Epidermal melanocyte (primary cell): ENCODE measurements around the gene PITX1.

Experiments
- DNase-seq: peaks from one replicate; pipeline ENCODE4 v3.0.0; 2011; ENCODE audit warnings: low spot score; ENCODE audit not compliant: insufficient read length

The PITX1 gene

DNA sequence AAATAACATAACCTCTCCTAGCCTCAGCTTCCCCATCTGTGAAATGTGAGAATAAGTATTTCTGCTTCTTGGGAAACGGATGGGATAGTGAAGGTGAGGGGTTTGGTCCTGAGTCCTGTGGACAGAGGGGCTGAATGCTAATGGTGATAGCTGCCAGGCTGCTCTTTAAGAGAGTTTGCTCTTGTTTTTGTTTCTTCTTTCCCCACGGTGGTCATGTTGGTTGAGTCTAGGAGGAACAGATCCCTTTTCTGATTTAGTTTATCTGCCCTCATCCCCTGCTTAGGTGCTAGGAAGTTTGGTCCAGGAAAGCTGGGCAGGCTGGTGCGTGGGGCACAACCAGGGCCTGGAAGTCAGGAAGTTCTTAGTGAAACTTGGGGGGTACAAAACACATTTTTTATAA, 7.7 kb upstream of the PITX1 start:
- no peak for DNase-seq

DNA sequence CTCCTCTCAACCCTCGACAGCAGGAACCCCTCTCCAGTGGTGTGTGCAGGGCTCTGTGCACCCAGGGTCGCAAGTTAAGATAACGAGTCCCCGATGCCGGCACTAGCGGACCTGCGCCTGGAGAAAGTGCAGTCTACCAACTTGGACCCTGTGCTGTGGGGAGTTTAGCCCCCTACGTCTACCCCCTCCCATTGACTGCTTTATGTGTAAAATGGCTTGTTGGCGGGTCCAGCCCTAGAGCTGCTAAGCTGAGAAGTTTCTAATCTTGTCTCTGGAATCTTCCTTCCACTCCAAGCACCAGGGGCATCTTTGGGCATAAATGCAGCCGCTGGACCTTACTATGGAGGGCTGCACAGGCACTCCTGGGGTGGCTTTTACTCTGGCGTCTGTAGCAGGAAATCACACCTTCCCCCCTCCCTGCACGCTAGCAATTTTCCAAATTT, 7.1 kb upstream of the PITX1 start:
- DNase-seq: no peak

DNA sequence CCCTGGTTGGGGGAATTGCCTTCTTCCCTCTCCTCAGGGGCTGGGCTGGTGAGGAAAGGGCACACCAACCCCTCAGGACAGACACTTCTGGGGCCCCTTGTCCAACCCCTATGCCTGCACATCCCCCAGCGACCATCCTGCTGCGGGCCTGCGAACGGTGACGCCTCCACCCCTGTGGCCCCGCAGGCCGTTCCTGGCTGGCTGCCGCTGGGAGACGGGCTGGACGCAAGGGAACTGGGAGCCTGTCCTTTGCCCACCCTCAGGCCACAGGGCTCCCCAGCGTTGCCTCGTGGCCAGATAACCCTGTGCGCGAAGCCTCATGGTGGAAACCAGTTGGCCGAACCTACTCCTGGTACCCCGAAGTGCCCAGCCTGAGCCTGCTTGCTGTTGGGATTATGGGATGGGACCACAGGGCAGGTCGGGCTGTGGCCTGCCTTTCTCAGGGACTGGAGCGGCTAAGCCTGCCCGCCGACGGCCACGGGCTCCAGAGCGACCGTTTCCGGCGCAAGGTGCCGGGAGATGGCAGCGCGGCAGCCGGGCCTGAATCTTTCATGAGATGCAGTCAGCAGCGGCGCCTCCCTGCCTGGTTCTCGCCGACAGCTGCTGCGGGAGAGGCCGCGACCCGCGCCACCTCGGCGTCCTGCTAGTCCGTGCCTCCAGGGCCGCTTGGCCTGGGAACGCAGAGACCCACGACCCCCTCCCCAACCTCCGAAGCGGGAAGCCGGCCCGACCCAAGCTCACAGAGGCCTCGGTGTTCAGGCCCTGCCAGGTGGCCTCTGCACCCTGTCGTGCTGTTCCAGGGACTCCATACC, 6.5 kb upstream of the PITX1 start:
- DNase-seq: no peak

DNA sequence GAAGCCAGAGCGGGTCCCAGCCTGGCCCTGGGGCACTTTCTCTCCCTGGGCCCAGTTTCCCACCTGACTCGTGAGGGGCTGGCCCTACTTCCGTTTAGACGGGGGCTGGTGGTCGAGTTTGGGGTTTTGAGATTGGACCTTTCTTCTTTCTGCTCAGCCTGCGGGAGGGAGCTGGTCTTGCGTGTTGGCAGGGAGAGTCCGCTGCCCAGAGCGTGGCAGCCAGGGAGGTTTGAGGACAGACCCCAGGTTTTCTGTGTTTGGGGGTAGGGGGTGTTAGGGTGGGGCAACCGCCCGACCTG, 6.0 kb upstream of the PITX1 start:
- no peak for DNase-seq

DNA sequence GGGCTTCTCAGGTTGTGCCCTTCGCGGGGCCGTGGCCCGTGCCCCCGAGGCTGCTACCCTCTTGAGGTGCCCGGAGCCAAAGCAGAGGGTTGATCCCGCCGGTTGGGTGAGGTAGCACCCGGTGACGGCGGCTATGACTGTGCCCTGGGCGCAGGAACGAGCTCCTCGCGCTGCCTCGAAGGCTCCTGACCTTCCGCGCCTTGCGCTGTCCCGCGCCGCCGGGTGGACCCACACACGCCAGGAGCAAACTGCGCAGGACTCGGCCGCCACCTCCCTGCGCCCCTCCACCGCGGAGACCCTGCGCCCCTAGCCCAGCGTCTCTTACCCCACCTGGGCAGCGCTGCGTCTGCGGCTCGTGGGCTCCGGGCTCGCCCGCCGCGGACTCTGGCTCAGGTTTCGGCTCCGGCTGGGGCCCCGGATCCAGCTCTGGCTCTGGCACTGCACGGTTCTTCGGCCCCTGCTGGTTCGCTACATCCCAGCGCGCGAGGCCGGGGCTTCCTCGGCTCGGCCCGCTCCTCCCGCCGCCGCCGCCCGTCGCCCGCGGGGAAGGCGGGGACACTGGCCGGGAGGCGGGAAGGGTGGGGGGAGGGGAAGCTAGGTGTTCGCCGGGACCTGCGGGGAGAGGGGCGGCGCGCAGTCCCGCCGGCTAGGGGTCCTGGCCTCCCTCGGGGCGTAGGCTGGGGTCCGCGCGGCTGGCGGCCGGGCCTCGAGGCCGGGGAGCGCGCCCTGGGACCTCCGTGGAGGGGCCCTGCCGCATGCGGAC, 5.4 kb upstream of the PITX1 start:
- no peak for DNase-seq

DNA sequence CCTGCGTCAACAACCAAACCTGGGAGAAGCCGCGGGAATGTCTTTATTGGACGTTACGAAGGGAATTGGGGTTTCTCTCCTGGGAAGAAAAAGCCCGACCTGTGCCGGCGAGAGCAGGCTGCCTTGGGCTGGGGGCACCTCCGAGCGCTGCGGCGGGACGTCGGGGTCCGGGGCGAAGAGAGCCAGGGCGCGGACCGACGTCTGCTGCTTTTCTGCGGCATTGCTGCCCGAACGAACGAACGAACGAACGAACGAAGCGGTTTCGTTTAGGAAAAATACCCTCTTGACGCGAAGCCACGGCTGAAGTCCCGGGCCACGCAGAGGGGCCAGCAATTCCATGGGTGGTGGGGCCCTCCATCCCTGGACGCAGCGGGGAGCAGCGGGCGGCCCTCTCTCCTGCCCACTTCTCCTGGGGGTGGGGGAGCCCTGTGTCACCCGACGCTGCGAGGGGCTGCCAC, 4.8 kb upstream of the PITX1 start:
- no peak for DNase-seq

DNA sequence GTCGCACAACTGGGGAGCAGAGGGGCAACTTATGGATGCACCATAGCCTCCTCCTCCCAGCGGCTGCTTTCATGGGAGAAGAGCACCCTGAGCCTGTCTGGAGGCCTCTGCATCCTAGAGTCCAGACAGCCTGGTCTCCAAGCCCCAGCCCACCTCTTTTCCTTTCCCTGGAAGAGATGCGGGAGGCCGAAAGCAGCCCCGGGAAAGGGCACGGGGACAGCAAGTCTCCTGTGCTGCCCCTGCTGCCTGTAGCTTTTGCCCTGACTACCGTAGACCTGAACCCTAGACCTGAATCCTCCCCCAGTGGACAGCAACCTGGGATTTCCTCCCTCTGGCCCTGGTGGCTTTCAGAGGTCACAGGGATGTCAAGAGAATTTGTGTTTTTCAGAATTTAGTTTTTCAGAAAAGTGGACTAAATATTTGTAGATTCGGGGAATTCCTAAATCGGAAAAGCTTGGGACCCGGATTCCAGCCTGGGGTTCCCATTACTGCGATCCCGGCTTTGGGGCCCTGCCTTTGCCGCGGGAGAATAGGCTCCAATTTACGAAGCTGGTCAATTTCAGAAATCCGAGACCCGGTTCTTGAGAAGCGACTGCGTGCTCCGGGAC, 4.3 kb upstream of the PITX1 start:
- DNase-seq: no peak

DNA sequence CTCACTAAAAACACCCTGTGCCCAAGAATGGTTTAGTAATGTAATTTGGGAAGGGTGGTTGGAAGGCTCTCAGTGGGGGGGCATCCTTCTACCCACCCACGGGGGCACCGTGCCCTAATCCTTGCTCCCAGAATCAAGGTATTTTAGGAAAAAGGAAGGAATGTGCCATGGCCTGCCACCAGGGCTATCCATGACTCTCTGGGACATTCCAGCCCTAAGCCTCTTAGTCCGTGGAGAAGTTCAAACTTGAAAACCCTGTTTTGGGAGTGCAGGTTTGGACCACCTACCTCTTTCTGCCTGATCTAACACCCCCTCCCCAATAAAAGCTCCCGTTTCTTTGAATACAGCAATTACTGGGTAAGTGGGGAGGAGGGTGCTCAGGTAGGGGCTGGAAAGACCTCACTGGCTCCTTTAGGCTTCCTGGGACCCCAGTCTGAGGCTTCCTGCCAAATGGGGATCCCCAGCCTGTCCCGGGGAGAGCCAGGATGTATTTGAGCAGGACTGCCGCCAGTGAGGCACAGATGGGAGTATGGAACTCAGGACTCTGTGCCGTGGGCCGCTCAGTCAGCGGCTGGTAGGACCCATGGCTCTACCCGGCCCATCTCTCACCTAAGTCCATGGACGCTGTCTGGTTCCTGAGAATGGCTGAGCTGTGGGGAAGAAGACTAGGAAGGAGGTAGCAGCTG, 3.6 kb upstream of the PITX1 start:
- DNase-seq: no peak

DNA sequence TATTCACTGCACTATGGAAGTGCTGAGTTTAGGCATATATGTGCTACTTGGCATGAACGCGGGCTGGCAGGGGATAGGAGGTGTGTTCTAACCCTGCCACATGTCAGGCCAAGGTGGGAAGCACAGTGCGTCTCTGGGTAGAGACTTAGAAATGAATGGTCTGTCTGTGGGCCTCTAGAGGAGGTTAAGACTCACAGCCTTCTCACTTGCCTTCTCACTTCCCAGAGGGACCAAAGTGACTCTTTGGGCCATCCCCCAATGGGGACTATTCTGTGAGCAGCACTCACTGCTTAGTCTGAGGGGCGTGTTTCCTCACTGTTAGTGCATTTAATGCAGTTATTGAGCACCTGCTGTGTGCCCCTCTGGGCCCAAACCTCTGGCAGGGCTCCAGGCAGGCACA, 2.4 kb upstream of the PITX1 start:
- no peak for DNase-seq

DNA sequence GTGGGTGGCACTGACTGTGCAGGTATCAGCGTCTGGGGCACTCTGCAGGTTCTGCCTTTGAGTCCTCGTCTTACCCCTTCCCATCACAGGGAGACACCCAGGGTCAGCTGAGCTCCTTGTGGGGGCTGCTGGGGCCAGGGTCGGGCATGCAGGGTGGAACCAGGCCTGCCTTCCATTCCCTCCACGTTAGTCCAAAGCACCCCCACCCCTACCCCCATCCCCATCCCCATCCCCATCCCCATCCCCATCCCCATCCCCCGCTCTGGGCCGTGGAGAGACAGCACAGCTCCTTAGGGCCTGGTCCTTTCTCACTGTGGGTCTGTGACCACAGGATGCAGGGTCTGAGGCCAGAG, 1.6 kb upstream of the PITX1 start:
- DNase-seq: no peak

DNA sequence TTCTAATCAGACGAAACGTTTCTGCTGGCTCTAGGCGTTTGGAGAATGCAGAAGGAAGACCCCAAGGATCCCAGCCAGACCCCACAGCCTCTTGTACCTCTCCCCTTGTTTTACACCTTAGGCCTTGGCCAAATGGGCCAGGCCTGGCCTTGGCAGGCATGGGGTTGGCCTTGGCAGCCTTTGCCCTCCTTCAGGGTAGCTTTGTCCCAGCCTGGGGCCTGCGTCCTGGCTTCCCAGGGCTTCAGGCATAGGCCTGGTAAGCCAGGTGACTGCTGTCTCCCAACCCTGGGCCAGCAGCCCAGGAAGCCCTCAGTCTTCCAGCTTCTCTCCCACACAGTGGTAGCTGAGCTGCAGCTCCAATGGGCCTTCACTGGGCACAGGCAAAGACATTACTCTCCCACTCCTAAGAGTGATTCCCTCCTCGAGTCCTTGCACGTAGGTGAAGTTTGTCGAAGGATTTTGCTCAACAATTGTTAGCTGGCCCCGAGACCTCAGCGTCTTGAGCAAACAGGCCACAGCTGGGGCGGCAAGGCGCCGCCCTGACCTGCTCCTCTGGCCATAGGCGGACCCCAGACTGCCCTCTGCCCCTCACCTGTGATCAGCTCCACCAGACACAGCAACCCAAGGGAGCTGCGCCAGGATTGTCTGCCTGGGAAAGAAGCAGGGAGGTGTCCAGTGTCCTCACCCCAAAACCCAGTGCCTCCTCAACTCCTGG, 1.1 kb upstream of the PITX1 start:
- no peak for DNase-seq

DNA sequence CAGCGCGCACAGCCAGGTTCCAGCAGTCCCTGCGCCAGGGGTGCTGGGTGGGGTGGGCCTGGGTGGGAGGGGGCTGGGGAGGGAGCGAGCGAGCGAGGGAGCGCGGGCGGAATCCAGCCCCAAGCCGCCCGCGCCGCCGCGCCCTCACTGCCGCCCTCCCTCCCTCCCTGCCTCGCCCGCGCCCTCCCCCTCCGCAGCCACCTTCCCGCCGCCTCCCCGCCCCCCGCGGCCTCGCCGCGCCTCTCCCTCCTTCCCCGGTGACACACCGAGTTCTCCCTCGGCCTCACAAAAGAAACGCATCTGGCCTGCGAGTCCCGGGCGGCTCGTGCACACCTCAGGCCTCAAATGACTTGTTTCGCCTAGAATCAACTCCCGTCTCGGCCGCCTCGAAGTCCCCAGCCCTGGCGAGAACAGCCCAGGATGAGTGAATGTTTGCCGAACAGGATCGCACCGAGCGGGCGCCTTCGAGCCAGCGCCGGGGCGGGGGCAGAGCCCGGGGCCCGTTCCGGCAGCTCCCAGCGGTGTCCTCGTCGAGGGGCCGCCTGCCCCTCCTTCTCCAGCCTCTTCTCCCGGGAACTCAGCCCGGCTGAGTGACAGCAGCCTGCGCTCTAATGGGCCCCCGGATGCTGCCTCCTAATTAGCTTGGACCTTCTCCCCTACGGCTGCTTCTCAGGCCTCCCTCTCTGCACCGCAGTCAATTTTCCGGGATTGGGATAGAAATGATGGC, 371 bp upstream of the PITX1 start:
- DNase-seq: no peak

DNA sequence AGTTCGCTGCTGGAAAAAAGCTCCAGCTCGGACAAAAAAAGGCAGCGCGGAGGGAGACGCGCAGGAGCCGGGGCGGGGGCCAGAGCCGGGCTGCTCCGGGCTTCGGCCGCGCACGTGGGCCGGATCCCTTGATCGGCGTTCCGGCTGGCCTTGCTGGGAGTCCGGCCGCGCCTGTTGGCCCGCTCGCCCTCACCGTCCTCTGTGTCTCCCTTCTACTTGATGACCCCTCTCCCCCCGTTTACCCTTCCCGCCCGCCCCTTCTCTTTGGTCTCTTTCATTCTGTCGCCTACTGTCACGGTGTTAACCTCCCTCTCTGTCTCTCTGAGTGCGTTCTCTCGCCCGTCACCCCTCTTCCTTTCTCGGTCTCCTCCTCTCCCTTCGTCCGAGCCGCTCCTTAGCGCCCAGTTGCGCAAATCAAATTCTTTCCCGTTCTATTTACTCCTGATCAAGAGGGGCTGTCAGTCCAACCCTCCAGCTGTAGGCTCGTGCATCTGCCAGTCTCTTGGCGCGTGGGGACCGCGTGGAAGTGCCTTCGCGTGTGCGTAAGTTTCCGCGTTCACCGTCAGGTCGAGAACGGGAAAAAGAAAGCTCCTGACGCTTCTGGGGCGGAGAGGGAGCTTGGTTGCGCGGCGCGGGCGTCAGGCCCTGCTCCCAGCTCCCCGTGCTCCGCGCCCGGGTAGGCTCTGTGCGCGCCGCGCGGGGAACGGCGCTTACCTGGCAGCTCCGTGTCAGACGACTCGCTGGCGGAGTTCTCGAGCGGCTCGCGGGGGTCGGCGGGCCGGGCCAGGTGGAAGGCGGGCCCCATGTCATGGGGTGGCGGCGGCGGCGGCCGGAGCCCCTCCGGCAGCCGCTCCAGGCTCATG, 798 bp downstream of the PITX1 start:
- DNase-seq: no peak

DNA sequence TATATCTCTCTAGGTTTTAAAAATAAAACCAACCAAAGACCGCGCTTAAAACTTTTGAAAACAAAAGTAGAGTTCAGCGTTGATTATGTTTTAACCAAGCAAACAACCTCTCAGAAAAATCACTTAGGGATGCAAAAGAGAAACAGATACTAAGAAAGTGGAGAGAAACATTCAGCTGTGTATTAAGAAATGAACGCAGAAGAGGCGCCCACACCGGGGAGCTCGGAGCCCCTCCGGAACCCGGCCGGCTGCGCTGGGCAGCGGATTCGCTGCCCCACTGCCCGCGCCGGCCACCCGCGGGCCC, 1.4 kb downstream of the PITX1 start:
- DNase-seq: no peak

DNA sequence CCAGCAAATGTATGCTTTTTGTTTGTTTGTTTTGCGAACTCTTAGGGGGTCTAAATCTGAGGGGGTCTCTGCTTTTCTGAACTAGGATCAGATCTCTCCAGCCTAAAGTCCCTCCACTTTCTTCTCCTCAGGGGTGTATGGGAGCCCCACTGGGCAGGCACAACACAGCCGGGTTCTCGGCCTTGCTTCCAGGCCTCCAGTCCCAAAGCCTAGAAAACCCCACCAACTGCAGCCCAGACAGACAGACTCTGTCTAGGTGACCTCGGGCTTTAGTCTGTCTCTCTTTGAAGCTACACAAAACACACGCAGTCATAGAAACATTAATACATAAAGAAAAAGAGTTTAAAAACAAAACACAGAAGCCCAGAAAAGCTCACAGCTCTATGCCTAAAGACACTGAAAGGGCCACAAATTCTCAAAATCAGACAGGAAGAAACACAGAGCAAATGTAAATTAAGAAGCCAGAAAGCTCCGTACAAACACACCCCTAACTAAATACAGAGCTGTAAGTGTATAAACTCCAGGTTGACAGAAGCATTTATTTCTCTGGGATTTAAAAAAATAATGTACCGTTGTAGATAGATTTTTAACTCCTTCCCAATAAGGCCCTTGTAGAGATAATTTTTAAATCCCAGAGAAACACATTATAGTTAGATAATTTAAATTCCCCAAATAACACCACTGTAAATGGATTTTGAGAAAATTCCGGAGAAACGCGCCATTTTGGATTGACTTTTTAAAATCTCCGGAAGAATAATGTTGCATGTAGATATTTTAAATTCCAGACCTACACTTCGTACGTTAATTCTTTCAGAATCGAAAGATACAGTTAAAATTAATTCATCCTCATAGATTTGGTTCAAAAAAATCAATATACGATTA, 2.0 kb downstream of the PITX1 start:
- DNase-seq: no peak

DNA sequence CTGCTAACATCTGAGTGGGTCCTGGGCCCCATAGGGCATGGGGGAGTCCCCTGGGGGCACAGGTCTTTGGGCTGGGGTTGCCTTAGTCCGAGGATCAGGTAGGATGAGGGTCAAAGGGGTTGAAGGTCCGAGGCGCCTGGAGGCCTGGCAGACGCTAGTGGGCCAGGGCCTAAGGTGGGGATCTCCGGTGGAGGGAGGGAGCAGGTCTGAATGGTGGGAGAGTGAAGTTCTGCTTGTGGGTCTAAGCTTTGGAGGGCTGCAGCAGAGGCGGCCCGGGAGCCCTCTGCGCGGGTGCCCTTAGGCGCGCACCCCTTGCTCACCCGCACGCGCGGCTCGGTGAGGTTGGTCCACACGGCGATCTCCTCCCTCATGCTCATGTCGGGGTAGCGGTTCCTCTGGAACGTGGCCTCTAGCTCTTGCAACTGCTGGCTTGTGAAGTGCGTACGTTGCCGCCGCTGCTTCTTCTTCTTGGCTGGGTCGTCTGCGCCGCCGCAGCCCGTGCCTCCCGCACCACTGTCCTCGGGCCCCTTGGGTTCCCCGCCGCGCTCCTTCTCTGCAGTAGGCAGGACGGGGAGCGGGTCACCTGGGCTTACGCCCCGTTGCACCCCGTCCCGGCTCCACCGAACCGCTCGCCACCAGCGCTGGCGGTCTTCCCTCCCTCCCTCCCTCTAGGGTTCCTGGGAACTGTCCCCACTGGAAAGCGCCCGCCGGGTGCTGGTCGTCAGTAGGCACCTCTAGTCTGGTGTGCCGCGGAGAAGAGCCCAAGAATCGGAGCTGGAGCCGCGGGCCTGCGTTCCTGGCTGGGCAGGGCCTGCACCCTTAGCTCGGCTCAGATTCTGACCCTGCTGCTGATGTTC, 2.8 kb downstream of the PITX1 start:
- DNase-seq: no peak

DNA sequence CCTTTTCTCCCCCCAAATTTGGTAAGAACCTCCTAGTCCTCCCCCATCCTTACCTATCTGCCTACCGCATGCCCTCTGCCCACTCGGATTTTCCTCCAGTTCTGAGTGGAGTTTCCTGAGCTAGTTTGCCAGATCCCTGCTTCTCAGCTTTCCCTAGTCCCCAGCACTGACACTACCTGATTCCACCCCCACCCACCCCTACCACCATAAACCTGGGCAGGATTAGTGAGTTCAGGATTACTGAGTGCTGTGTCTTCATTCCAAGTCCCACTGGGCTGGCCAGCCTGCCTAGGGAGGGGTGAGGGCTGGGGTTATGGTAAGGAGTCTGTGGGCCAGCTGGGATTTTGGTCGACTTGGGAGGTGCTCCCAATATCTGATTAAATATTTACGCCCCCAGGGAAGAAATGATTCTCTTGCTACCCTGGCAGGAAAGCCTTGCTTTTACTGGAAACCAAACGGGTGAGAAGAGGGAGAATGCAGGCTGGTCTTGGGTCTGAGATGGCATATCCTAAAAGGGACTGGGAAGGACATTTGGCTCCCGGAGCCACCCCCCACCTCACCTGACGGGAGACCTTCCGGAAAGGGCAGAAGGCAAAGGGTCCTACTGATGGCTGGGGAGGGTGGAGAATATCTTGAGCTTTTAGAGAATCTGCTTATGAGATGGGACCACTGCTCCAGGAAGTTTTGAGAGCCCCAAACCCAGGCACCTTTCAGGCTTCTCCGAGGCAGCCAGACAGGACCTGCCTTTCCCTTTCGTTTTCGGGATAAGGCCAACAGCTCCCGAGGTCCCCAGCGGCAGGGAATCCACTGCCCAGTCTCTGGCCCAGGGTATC, 3.7 kb downstream of the PITX1 start:
- DNase-seq: no peak
